Stimulated activated CD8-positive, alpha-beta memory T cell treated with anti-CD3 and anti-CD28 coated beads, Interleukin-4, amount 100 ng/mL, for 24 hours (primary cell): ENCODE measurements around the gene ARIH1.
"Not testable (repeated sequence)": the region's sequence is repeated elsewhere in the genome, so short reads cannot be mapped to it uniquely, and the experiment has no call there.

Experiments
- DNase-seq: peaks from one replicate; pipeline ENCODE4 v3.0.0-alpha.2; 2020; ENCODE audit warnings: low read depth

ARIH1 gene

GRCh38 chr15:72608084-72608483 is 134.0 kb downstream of the ARIH1 start:
- DNase-seq: not testable (repeated sequence)

- DNase-seq: no peak
These were observed 135.7 kb downstream of the ARIH1 start for GRCh38 chr15:72609862-72610261.

- not testable (repeated sequence) for DNase-seq
These were observed 138.2 kb downstream of the ARIH1 start for GRCh38 chr15:72612324-72612723.

- DNase-seq: no peak
These were observed 140.8 kb downstream of the ARIH1 start for GRCh38 chr15:72614810-72615532.

- not testable (repeated sequence) for DNase-seq
These were observed 141.6 kb downstream of the ARIH1 start for GRCh38 chr15:72615533-72616233.

GRCh38 chr15:72616491-72617210 is 142.5 kb downstream of the ARIH1 start:
- DNase-seq: no peak

GRCh38 chr15:72623854-72624253 is 149.7 kb downstream of the ARIH1 start:
- DNase-seq: not testable (repeated sequence)

- DNase-seq: not testable (repeated sequence)
These were observed 152.0 kb downstream of the ARIH1 start for GRCh38 chr15:72626153-72626552.

- DNase-seq: not testable (repeated sequence)
These were observed 154.3 kb downstream of the ARIH1 start for GRCh38 chr15:72628249-72629067.

GRCh38 chr15:72629068-72629570 is 155.0 kb downstream of the ARIH1 start:
- DNase-seq: not testable (repeated sequence)

GRCh38 chr15:72636519-72637282 is 162.6 kb downstream of the ARIH1 start:
- peak; percentile 18 for DNase-seq

GRCh38 chr15:72639759-72640483 is 165.8 kb downstream of the ARIH1 start:
- not testable (repeated sequence) for DNase-seq

GRCh38 chr15:72642271-72642670 is 168.1 kb downstream of the ARIH1 start:
- DNase-seq: not testable (repeated sequence)

GRCh38 chr15:72648631-72649253 is 174.6 kb downstream of the ARIH1 start:
- DNase-seq: not testable (repeated sequence)
